Measurements from ENCODE around the gene RASGRF1. TPM values are rescaled to one million over a fixed set of nuclear protein-coding genes. Genes with fewer than 3 reads are reported as not detected.

RASGRF1 gene
- total RNA-seq, 1 experiment from 2014 or later = 0.70 TPM

GRCh38 chr15:79088426-79089205, 2.0 kb downstream of the RASGRF1 start:
- Mint-ChIP-seq H3K4me1 (ENCODE audit: insufficient read depth, unreplicated experiment) (peaks cover 5% of the 10 kb centered on the region), H3K27ac (ENCODE audit: low read depth, unreplicated experiment) (no peak overlapping the region), H3K4me3 (ENCODE audit: unreplicated experiment) (no peak overlapping the region), H3K27me3 (ENCODE audit: insufficient read depth, unreplicated experiment) (peaks cover 87% of the 10 kb centered on the region), H3K9me3 (ENCODE audit: unreplicated experiment) (no peaks in the 10 kb centered on the region), H3K36me3 (ENCODE audit: insufficient read depth, unreplicated experiment) (no peaks in the 10 kb centered on the region)
- intact Hi-C loops (cut with micrococcal nuclease) = no loop called here
- ChIA-PET CTCF (interaction anchor here (0.8 kb wide), 1 partner anchor 185 kb away, joined by 4 read pairs; no protein-coding TSS in a partner anchor), POLR2A (no interaction called here)
- no peak for TF ChIP-seq CTCF (IDR thresholded peaks at IDR 0.05; ENCODE audit: unreplicated experiment)
- DNase-seq (ENCODE audit: unreplicated experiment) = no peak
- BruUV-seq (replicated peaks) = no TSS peak

- Mint-ChIP-seq H3K4me1 (ENCODE audit: insufficient read depth, unreplicated experiment) (peaks cover 1% of the 10 kb centered on the region), H3K27me3 (ENCODE audit: insufficient read depth, unreplicated experiment) (peaks cover 87% of the 10 kb centered on the region), H3K36me3 (ENCODE audit: insufficient read depth, unreplicated experiment) (no peaks in the 10 kb centered on the region), H3K9me3 (ENCODE audit: unreplicated experiment) (no peaks in the 10 kb centered on the region), H3K4me3 (ENCODE audit: unreplicated experiment) (no peak overlapping the region), H3K27ac (ENCODE audit: low read depth, unreplicated experiment) (no peak overlapping the region)
- no peak for DNase-seq (ENCODE audit: unreplicated experiment)
- no peak for TF ChIP-seq CTCF (IDR thresholded peaks at IDR 0.05; ENCODE audit: unreplicated experiment)
- intact Hi-C loops (cut with micrococcal nuclease) = no loop called here
- CTCF ChIA-PET = interaction anchor here (0.6 kb wide), 1 partner anchor 94 kb away, joined by 3 read pairs; no protein-coding TSS in a partner anchor
- no TSS peak for BruUV-seq (replicated peaks)
- POLR2A ChIA-PET = interaction anchor here (0.7 kb wide), 1 partner anchor 83 kb away, joined by 4 read pairs; no protein-coding TSS in a partner anchor
Observed at GRCh38 chr15:79086814-79087213, 3.8 kb downstream of the RASGRF1 start.

- no peak overlapping the region for H3K27ac Mint-ChIP-seq (ENCODE audit: low read depth, unreplicated experiment)
- no TSS peak for BruUV-seq (replicated peaks)
- no peaks in the 10 kb centered on the region for H3K36me3 Mint-ChIP-seq (ENCODE audit: insufficient read depth, unreplicated experiment)
- TF ChIP-seq CTCF (IDR thresholded peaks at IDR 0.05; ENCODE audit: unreplicated experiment) = no peak
- H3K4me3 Mint-ChIP-seq (ENCODE audit: unreplicated experiment) = no peak overlapping the region
- H3K4me1 Mint-ChIP-seq (ENCODE audit: insufficient read depth, unreplicated experiment) = no peaks in the 10 kb centered on the region
- intact Hi-C loops (cut with micrococcal nuclease) = no loop called here
- H3K27me3 Mint-ChIP-seq (ENCODE audit: insufficient read depth, unreplicated experiment) = peaks cover 75% of the 10 kb centered on the region
- DNase-seq (ENCODE audit: unreplicated experiment) = no peak
- ChIA-PET POLR2A (no interaction called here), CTCF (interaction anchor here (0.7 to 0.9 kb wide), 2 partner anchors 105 to 1136 kb away, joined by 3 read pairs; no protein-coding TSS in a partner anchor)
- H3K9me3 Mint-ChIP-seq (ENCODE audit: unreplicated experiment) = no peaks in the 10 kb centered on the region
Observed at GRCh38 chr15:79084308-79084968, 6.1 kb downstream of the RASGRF1 start.

- no peaks in the 10 kb centered on the region for H3K4me1 Mint-ChIP-seq (ENCODE audit: insufficient read depth, unreplicated experiment)
- CTCF ChIA-PET = interaction anchor here (1.1 to 1.2 kb wide), 2 partner anchors 10 to 55 kb away, joined by 3 to 4 read pairs; no protein-coding TSS in a partner anchor
- peaks cover 70% of the 10 kb centered on the region for H3K27me3 Mint-ChIP-seq (ENCODE audit: insufficient read depth, unreplicated experiment)
- TF ChIP-seq CTCF (IDR thresholded peaks at IDR 0.05; ENCODE audit: unreplicated experiment) = no peak
- POLR2A ChIA-PET = no interaction called here
- no peak overlapping the region for H3K27ac Mint-ChIP-seq (ENCODE audit: low read depth, unreplicated experiment)
- DNase-seq (ENCODE audit: unreplicated experiment) = no peak
- intact Hi-C loops (cut with micrococcal nuclease) = no loop called here
- H3K4me3 Mint-ChIP-seq (ENCODE audit: unreplicated experiment) = no peak overlapping the region
- BruUV-seq (replicated peaks) = no TSS peak
- no peaks in the 10 kb centered on the region for H3K36me3 Mint-ChIP-seq (ENCODE audit: insufficient read depth, unreplicated experiment)
- no peaks in the 10 kb centered on the region for H3K9me3 Mint-ChIP-seq (ENCODE audit: unreplicated experiment)
Observed at GRCh38 chr15:79083154-79083553, 7.4 kb downstream of the RASGRF1 start.
